Activated naive CD4-positive, alpha-beta T cell treated with anti-CD3 and anti-CD28 coated beads, Interleukin-2, amount 50 U/mL, for 72 hours (primary cell): ENCODE results near the gene GAREM1. TPM values are rescaled to one million over a fixed set of nuclear protein-coding genes. Genes with fewer than 3 reads are reported as not detected.
"Not testable (repeated sequence)": the region's sequence is repeated elsewhere in the genome, so short reads cannot be mapped to it uniquely, and the experiment has no call there.

Source experiments
- ATAC-seq, 2 donors: fragments of 150-1000 bp; cut with Tn5 transposase; 2 replicates each; pipeline ENCODE4 v1.10.0; 2021; ENCODE audit warnings: mild to moderate bottlenecking in 2 of 2, moderate library complexity in 2 of 2
- DNase-seq, 2 donors: peaks; one replicate each; pipeline ENCODE4 v3.0.0; 2021 to 2022; ENCODE audit warnings: low spot score in 2 of 2
- H3K27ac Mint-ChIP-seq, 2 donors: one replicate each; pipeline ENCODE4 v1.8.0; 2022; ENCODE audit warnings: mild to moderate bottlenecking in 2 of 2, mixed read lengths in 2 of 2
- H3K36me3 Mint-ChIP-seq, 2 donors: one replicate each; pipeline ENCODE4 v1.8.0; 2022; ENCODE audit warnings: mixed read lengths in 2 of 2
- H3K9me3 Mint-ChIP-seq, 2 donors: one replicate each; pipeline ENCODE4 v1.8.0; 2022; ENCODE audit warnings: mixed read lengths in 2 of 2
- total RNA-seq, 2 donors: library from RNA; stranded (reverse); gene quantifications; one replicate each; pipeline ENCODE4 v1.2.3, GENCODE V29; 2022

Gene GAREM1
- total RNA-seq, 2 donors from 2014 or later: not detected

DNA sequence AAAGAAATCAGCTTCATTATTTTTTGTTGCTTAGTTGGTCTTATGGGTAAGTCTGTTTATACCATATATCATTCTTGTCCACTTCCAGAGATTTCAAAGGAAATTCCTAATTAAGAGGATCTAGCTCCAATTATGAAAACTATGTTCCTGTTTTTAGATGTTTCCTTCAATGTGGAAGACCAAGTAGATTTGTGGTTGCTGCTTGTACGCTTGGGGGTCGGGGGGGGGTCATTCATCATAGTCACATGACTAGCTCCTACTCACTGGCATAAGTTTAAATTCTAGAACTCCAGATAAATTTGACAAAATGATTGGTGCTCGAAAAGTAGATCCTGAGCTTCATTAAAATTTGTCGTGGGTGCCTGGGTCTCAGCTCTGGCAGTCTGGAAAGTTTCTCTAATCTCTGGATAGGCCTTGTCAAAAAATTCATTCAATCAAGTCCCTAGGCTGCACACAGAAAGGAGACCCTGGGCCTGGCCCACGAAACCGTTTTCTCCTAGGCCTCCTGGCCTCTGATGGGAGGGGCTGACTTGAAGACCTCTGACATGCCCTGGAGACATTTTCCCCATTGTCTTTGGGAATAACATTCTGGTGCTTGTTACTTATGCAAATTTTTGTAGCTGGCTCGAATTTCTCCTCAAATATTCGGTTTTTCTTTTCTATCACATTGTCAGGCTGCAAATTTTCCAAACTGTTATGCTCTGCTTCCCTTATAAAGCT is 218.4 kb downstream of the GAREM1 start:
- H3K9me3 Mint-ChIP-seq: no peaks in the 10 kb centered on the region

DNA sequence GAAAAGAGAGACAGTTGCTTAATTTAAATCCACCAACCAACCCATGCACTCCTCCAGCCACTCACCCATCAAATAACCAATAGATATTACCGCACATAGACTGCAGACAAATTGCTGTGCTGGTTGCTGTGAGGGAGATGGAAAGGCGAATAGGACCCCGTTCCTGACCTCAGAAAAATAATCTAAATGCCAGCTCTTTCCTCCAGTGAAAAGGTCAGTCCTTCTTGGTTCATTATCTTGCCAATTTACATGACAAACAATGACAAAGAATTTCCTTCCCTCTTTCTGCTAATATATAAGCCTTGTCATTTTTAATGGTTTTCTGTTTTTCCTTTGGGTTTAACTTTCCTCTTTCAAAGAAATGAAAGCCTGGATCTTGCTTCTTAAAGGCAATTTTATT is 219.2 kb downstream of the GAREM1 start:
- DNase-seq (no peak), ATAC-seq (no peak)
- H3K9me3 Mint-ChIP-seq: no peaks in the 10 kb centered on the region
- no peak overlapping the region for H3K27ac Mint-ChIP-seq
- no peaks in the 10 kb centered on the region for H3K36me3 Mint-ChIP-seq

More for the DNA sequence above, 218.4 kb downstream of the GAREM1 start:
- Mint-ChIP-seq H3K27ac (no peak overlapping the region), H3K36me3 (no peaks in the 10 kb centered on the region)
- DNase-seq: no peak
- no peak for ATAC-seq

- ATAC-seq: no peak
- no peak for DNase-seq
- Mint-ChIP-seq H3K9me3 (no peaks in the 10 kb centered on the region), H3K36me3 (no peaks in the 10 kb centered on the region), H3K27ac (no peak overlapping the region)
Measured at GRCh38 chr18:32249147-32249929, 221.3 kb downstream of the GAREM1 start.

DNA sequence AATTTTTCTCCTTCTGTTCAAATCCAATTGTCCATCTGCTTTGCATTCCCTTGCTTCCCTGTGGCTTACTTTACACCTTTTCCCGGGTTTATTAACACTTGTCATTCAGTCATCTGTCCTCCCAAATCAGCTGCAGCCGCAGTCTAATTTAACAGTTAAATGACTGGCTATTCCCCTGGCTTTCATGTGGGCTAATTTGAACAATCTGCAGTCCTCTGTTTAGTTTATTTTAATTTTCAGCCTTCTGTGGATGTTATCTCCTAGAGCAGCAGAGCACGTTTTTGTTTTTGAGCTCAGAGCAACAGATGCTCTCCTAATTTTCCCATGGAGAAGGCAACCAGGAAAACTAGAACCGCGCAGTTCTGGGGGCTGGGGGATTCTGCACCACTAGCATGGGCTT is 225.8 kb downstream of the GAREM1 start:
- no peaks in the 10 kb centered on the region for H3K9me3 Mint-ChIP-seq
- no peak for ATAC-seq
- H3K36me3 Mint-ChIP-seq: no peaks in the 10 kb centered on the region
- DNase-seq: no peak
- H3K27ac Mint-ChIP-seq: no peak overlapping the region

- H3K36me3 Mint-ChIP-seq: no peaks in the 10 kb centered on the region
- no peak overlapping the region for H3K27ac Mint-ChIP-seq
- DNase-seq (no peak), ATAC-seq (no peak)
- no peaks in the 10 kb centered on the region for H3K9me3 Mint-ChIP-seq
Measured at GRCh38 chr18:32243358-32243757, 227.3 kb downstream of the GAREM1 start.

DNA sequence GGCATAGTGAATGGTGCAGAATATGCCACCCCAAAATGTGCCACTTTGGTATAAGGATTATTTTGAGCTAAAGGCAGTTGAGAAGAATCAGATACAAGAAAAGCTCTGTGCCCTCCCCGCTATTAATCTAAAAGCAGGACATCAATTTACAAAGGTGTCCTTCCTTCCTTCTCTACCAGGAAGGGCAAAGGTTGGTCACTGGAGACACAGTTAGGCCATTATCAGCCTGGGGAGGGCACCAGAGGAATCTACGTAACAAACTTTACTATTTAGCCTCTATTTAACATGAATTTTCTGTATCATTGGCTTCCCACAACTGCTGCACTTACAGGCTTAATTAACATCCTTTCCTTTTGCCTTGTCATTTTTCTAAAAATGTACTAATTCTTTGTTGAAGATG is 228.3 kb downstream of the GAREM1 start:
- Mint-ChIP-seq H3K27ac (no peak overlapping the region), H3K9me3 (no peaks in the 10 kb centered on the region), H3K36me3 (no peaks in the 10 kb centered on the region)
- ATAC-seq (no peak), DNase-seq (no peak)

- H3K9me3 Mint-ChIP-seq: peaks cover 0 to 3% of the 10 kb centered on the region in 2 donors
- no peak for ATAC-seq
- no peak for DNase-seq
- peaks cover 0 to 4% of the 10 kb centered on the region in 2 donors for H3K36me3 Mint-ChIP-seq
- H3K27ac Mint-ChIP-seq: no peak overlapping the region
Measured at GRCh38 chr18:32238635-32239268, 231.9 kb downstream of the GAREM1 start.

GRCh38 chr18:32237049-32237448 is 233.6 kb downstream of the GAREM1 start:
- peaks cover 0 to 4% of the 10 kb centered on the region in 2 donors for H3K9me3 Mint-ChIP-seq
- DNase-seq: no peak
- H3K27ac Mint-ChIP-seq: no peak overlapping the region
- H3K36me3 Mint-ChIP-seq: peaks cover 0 to 6% of the 10 kb centered on the region in 2 donors
- no peak for ATAC-seq

GRCh38 chr18:32233348-32233747 is 237.3 kb downstream of the GAREM1 start:
- H3K27ac Mint-ChIP-seq, H3K36me3 Mint-ChIP-seq, DNase-seq, ATAC-seq, H3K9me3 Mint-ChIP-seq: not testable (repeated sequence)

GRCh38 chr18:32219431-32220018 is 251.2 kb downstream of the GAREM1 start:
- Mint-ChIP-seq H3K36me3 (no peaks in the 10 kb centered on the region), H3K27ac (no peak overlapping the region), H3K9me3 (no peaks in the 10 kb centered on the region)
- ATAC-seq (no peak), DNase-seq (no peak)

DNA sequence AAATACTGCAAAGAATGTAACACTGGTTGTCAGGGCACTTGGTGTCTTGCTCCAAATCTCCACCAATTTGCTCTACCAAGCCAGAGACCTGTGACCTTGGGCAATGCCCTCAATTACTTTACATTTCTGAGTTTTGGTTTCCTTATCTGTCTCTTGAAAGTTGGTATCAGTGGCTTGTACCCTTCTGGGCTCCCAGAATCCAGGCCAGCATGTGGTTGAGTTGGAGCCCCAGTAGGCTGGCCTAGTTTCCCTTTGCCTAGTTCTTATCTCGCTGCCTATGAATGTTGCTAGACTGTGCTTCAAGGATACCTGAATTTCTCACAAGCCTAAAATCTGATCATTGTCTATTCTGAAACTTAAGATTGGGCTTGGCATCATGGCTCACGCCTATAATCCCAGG is 254.3 kb downstream of the GAREM1 start:
- ATAC-seq (no peak), DNase-seq (no peak)
- Mint-ChIP-seq H3K9me3 (no peaks in the 10 kb centered on the region), H3K36me3 (no peaks in the 10 kb centered on the region), H3K27ac (no peak overlapping the region)

- DNase-seq (no peak), ATAC-seq (no peak)
- Mint-ChIP-seq H3K36me3 (no peaks in the 10 kb centered on the region), H3K9me3 (no peaks in the 10 kb centered on the region), H3K27ac (no peak overlapping the region)
Measured at GRCh38 chr18:32213693-32214092, 257.0 kb downstream of the GAREM1 start.
